HepG2 (cell line): ENCODE measurements around the gene COL5A2. TPM values are rescaled to one million over a fixed set of nuclear protein-coding genes. Genes with fewer than 3 reads are reported as not detected.
A peak's percentile ranks its signal among the peaks of the same experiment; 100 is the strongest.

Source experiments
- ATAC-seq: fragments of 200-7000 bp; cut with Tn5 transposase; 3 replicates; pipeline ENCODE4 v1.9.1; 2020; ENCODE audit warnings: mild to moderate bottlenecking, moderate library complexity
- BruUV-seq: library from RNA; stranded (reverse); fragments of 400-500 nt; replicated peaks from 2 replicates; lab custom pipeline; 2021; lab: Mats Ljungman, UMichigan
- CTCF ChIA-PET: fragments of 300-600 bp; formaldehyde crosslinking; extraction: SDS; loops from one replicate; lab custom pipeline; 2021; ENCODE audit warnings: low total read pairs, inconsistent platforms, low intra/inter-chr PET ratio; lab: Yijun Ruan, JAX
- POLR2A ChIA-PET: fragments of 350-600 bp; sonication (Branson Sonifier 250); formaldehyde crosslinking; loops from one replicate; lab custom pipeline; 2020; ENCODE audit warnings: antibody characterized with exemption, inconsistent platforms; lab: Yijun Ruan, JAX
- DNase-seq: peaks from one replicate; pipeline ENCODE4 v3.0.0-alpha.2; 2015; ENCODE audit warnings: low spot score
- FAIRE-seq: peaks from 3 replicates; lab custom pipeline; 2011; peaks lifted over from hg19 to GRCh38; lab: Jason Lieb, UNC
- H2AFZ ChIP-seq: one replicate; pipeline ENCODE4 v1.6.1; 2011; ENCODE audit warnings: low read length, inconsistent platforms
- H3K27ac ChIP-seq: fragments of 300-600 bp; 3 replicates; pipeline ENCODE4 v1.8.0; 2011; ENCODE audit warnings: mixed run types, mild to moderate bottlenecking, mixed read lengths, low read length, inconsistent platforms; ENCODE audit not compliant: insufficient read depth; ENCODE audit errors: extremely low read length
- H3K27me3 ChIP-seq, 2 experiments: fragments of 200-600 bp in 1 of 2; 2 replicates in 1 of 2; 3 replicates in 1 of 2; pipeline versions ENCODE4 v1.6.0 to v1.8.0; 2011; ENCODE audit warnings: low read length in 2 of 2, mild to moderate bottlenecking in 2 of 2, moderate library complexity in 2 of 2, inconsistent platforms in 1 of 2; ENCODE audit not compliant: insufficient read depth in 2 of 2, control insufficient read depth in 1 of 2
- H3K36me3 ChIP-seq, 2 experiments: fragments of 200-600 bp in 1 of 2; replicated peaks in 1 of 2; 2 replicates in 1 of 2; 3 replicates in 1 of 2; pipeline versions ENCODE4 v1.5.1 to v1.8.0; 2011; ENCODE audit warnings: low read length in 2 of 2, inconsistent platforms in 1 of 2; ENCODE audit not compliant: insufficient read depth in 2 of 2, control insufficient read depth in 1 of 2
- H3K4me1 ChIP-seq: 2 replicates; pipeline ENCODE4 v1.5.1; 2012; ENCODE audit warnings: low read length, inconsistent platforms; ENCODE audit not compliant: insufficient read depth
- H3K4me2 ChIP-seq: 2 replicates; pipeline ENCODE4 v1.6.0; 2011; ENCODE audit warnings: low read depth, low read length, inconsistent platforms
- H3K4me3 ChIP-seq, 3 experiments: fragments of 200-600 bp in 1 of 3; sonication (generic), shearing (Covaris generic) in 1 of 3; replicated peaks in 1 of 3; 2 replicates each; pipeline ENCODE4 v1.5.1; 2011 to 2016; ENCODE audit warnings: low read length in 3 of 3, inconsistent platforms in 2 of 3, low read depth in 2 of 3, mild to moderate bottlenecking in 2 of 3, control low read depth in 1 of 3, mixed read lengths in 1 of 3; ENCODE audit not compliant: insufficient read depth in 1 of 3
- H3K79me2 ChIP-seq: one replicate; pipeline ENCODE4 v1.6.1; 2011; ENCODE audit warnings: low read length, inconsistent platforms; ENCODE audit not compliant: insufficient read depth
- H3K9ac ChIP-seq: 2 replicates; pipeline ENCODE4 v1.6.0; 2011; ENCODE audit warnings: mild to moderate bottlenecking, low read depth, low read length, inconsistent platforms; ENCODE audit not compliant: insufficient read depth
- H3K9me3 ChIP-seq: 2 replicates; pipeline ENCODE4 v1.5.1; 2012; ENCODE audit warnings: mild to moderate bottlenecking, low read length
- H4K20me1 ChIP-seq: 2 replicates; pipeline ENCODE4 v1.6.0; 2011; ENCODE audit warnings: inconsistent platforms, mild to moderate bottlenecking, low read length, moderate library complexity; ENCODE audit not compliant: insufficient read depth
- BCL6 ChIP-seq: IDR thresholded peaks from 2 replicates; pipeline ENCODE4 v1.6.1; 2016; ENCODE audit warnings: missing genetic modification reagents, missing compliant biosample characterization
- ELF3 ChIP-seq: IDR thresholded peaks from 2 replicates; pipeline ENCODE4 v1.6.1; 2016; ENCODE audit warnings: missing genetic modification reagents, missing compliant biosample characterization
- FOSL2 ChIP-seq: sonication (generic); formaldehyde crosslinking; IDR thresholded peaks from 2 replicates; pipeline ENCODE4 v1.4.0; 2020; ENCODE audit warnings: missing genetic modification reagents
- IKZF1 ChIP-seq: fragments of 450-650 bp; IDR thresholded peaks from 2 replicates; pipeline ENCODE4 v1.7.1; 2016
- MAFK ChIP-seq, 2 experiments: IDR thresholded peaks in 1 of 2; conservative IDR thresholded peaks in 1 of 2; 2 replicates each; pipeline ENCODE4 v1.6.1; 2011; ENCODE audit warnings: improper control_type of control experiment in 2 of 2, low read length in 2 of 2
- WGBS: methylation state at CpG from one replicate; pipeline ENCODE4 v1.1.6; 2017; ENCODE audit warnings: low lambda C conversion rate; 5-methylcytosine and 5-hydroxymethylcytosine counted together
- in situ Hi-C: cut with HindIII; loops from 2 replicates; pipeline ENCODE4 v1.10.0; 2017; ENCODE audit warnings: low pct_unique_long_range_greater_than_20kb; ENCODE audit not compliant: extremely low pct_ligation_motif_present
- intact Hi-C: fragments of 100-400 bp; cut with micrococcal nuclease; formaldehyde crosslinking; loops from one replicate; pipeline ENCODE4 v1.10.0; 2022; ENCODE audit not compliant: unreplicated experiment
- polyA plus RNA-seq, 8 experiments: library from polyadenylated mRNA; depleted of rRNA in 3 of 8; stranded (reverse) in 7 of 8; unstranded in 1 of 8; fragments of >200 nt; fragmentation: Illumina TruSeq in 4 of 8; extraction: Trizol in 4 of 8; gene quantifications; 2 replicates each; pipeline versions ENCODE4 v1.2.1 to v1.2.3, GENCODE V29; 2011 to 2016; ENCODE audit warnings: low read depth in 4 of 8, missing spikeins in 1 of 8, mixed read lengths in 1 of 8; ENCODE audit not compliant: insufficient read depth in 1 of 8
- total RNA-seq, 5 experiments: library from RNA; depleted of rRNA; stranded (reverse); fragments of >200 nt; fragmentation: Illumina TruSeq; extraction: Trizol; gene quantifications; 2 replicates each; pipeline ENCODE4 v1.2.3, GENCODE V29; 2016; ENCODE audit warnings: low read depth in 1 of 5

Gene COL5A2
- total and polyA plus RNA-seq, 2 of the 13 experiments (the other 11 are each of a cell fraction or from before 2014, with no cell fraction given) = 0.83 to 1.5 TPM

GRCh38 chr2:189082376-189082975 lies 97.1 kb downstream of the COL5A2 start:
- H3K9me3 ChIP-seq = no peaks in the 10 kb centered on the region
- POLR2A ChIA-PET = no interaction called here
- no peaks in the 10 kb centered on the region for H3K36me3 ChIP-seq
- intact Hi-C loops = no loop called here
- H3K4me2 ChIP-seq = no peak overlapping the region
- WGBS = 55% methylated on average over 3 of the region's 3 CpGs
- FAIRE-seq (no peak), DNase-seq (no peak), ATAC-seq (peak; percentile 53; the same call in 2 of the 3 replicates)
- CTCF ChIA-PET = no interaction called here
- in situ Hi-C loops = no loop called here
- no peak overlapping the region for H2AFZ ChIP-seq
- no peaks in the 10 kb centered on the region for H3K79me2 ChIP-seq
- no peaks in the 10 kb centered on the region for H3K27me3 ChIP-seq
- H3K9ac ChIP-seq = no peak overlapping the region
- no peaks in the 10 kb centered on the region for H4K20me1 ChIP-seq
- no TSS peak for BruUV-seq
- no peaks in the 10 kb centered on the region for H3K4me1 ChIP-seq
- H3K27ac ChIP-seq = no peak overlapping the region
- TF ChIP-seq ELF3 (CRISPR knock-in tag) (no peak), IKZF1 (no peak), MAFK (conservative IDR thresholded peaks at IDR 0.05 in 1 of 2, IDR thresholded peaks at IDR 0.05 in 1 of 2; ENCODE audit: low read length in 2 of 2) (peak in 1 of 2 experiments; percentile 46; a peak in 2 of 4 replicates)
- no peak overlapping the region for H3K4me3 ChIP-seq

DNA sequence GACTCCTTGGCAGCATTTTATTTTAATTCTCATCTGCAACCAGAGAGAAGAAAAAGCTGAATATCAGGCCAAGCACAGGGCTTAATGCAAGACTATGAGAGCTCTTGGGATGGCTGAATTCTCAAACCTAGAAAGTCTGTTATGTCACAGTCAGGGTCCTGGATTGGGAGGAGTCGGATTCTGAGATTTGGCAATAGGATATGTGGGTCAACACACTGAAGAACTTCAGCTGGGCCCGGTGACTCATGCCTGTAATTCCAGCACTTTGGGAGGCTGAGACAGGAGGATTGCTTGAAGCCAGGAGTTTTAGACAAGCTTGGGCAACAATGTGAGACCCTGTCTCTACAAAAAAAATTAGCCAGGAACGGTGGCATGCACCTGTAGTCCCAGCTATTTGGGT lies 103.0 kb downstream of the COL5A2 start:
- Histone ChIP-seq H3K36me3 (no peaks in the 10 kb centered on the region), H3K4me1 (no peaks in the 10 kb centered on the region), H3K79me2 (no peaks in the 10 kb centered on the region), H3K27ac (no peak overlapping the region), H2AFZ (no peak overlapping the region), H3K4me2 (no peak overlapping the region), H3K9ac (no peak overlapping the region), H3K4me3 (no peak overlapping the region), H4K20me1 (no peaks in the 10 kb centered on the region), H3K27me3 (no peaks in the 10 kb centered on the region), H3K9me3 (no peaks in the 10 kb centered on the region)
- FAIRE-seq (no peak), DNase-seq (no peak), ATAC-seq (no peak)
- ChIA-PET POLR2A (no interaction called here), CTCF (no interaction called here)
- in situ Hi-C loops (no loop called here), intact Hi-C loops (no loop called here)
- BruUV-seq = no TSS peak
- no peak; the same call in none of the 2 replicates for TF ChIP-seq FOSL2 (CRISPR knock-in tag)
- 0 out of 2 replicates have a peak, but pooled peaks have one; percentile 12 for TF ChIP-seq BCL6 (CRISPR knock-in tag)
- WGBS = 22% methylated on average over 3 of the region's 3 CpGs
